Measurements from ENCODE around the gene KRTAP9-9. TPM values are rescaled to one million over a fixed set of nuclear protein-coding genes. Genes with fewer than 3 reads are reported as not detected.

KRTAP9-9 gene
- total RNA-seq, 1 experiment from 2014 or later = not detected

DNA sequence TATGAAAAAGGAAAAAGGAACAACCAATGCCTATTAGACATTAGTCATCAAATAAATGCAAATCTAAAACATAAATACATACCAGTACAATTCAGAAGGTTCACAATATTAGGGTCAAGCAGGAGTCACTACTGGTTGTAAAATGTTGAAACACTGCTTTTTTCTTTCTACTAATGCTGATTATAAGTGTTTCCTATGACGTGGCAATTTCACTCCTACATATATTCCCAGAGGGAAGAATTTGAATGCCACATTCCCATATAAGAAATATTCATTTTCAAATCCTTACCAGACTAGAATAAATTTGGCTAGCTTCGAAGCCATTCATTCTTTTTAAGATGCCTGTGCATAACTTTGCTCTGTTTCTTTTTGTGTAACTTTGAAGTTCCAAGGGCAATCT is 31.4 kb upstream of the KRTAP9-9 start:
- WGBS (ENCODE audit: extremely low coverage, insufficient read length, low lambda C conversion rate) = no CpG with 5 or more reads among the region's 2 CpGs

More for the DNA sequence above, 31.4 kb upstream of the KRTAP9-9 start:
- no peak overlapping the region for H4K5ac ChIP-seq (ENCODE audit: insufficient read length, low read depth, low read length)
- H3K4ac ChIP-seq (ENCODE audit: low read depth, low read length) = no peak overlapping the region
- DNase-seq = no peak
- no peak overlapping the region for H4K91ac ChIP-seq (ENCODE audit: insufficient read length, low read depth, low read length)
- Mint-ChIP-seq H3K36me3 (ENCODE audit: insufficient read depth in 1 of 3, low read depth in 3 of 3) (no peaks in the 10 kb centered on the region), H3K9me3 (peaks cover 3 to 4% of the 10 kb centered on the region in 2 experiments; a peak in 3 of 5 replicates), H3K27me3 (ENCODE audit: low read depth) (peaks cover 4% of the 10 kb centered on the region; the same call in 1 of the 2 replicates), H3K27ac (no peak overlapping the region), H3K4me3 (no peak overlapping the region), H3K4me1 (0 out of 4 replicates have a peak, but pooled peaks cover 0 to 5% of the 10 kb centered on the region in 2 experiments)
- H3K4me1 ChIP-seq (ENCODE audit: insufficient read depth, low read length) = no peaks in the 10 kb centered on the region
- H4K8ac ChIP-seq (replicated peaks; ENCODE audit: insufficient read length, low read depth, low read length) = no peak overlapping the region
- H3K4me2 ChIP-seq (ENCODE audit: insufficient read depth, insufficient read length, low read length) = no peak overlapping the region
- no peaks in the 10 kb centered on the region for H3K9me3 ChIP-seq (ENCODE audit: control insufficient read depth, low read depth, low read length)
- no peak overlapping the region for H2BK20ac ChIP-seq (ENCODE audit: low read depth, low read length, poor library complexity, severe bottlenecking)
- H2BK12ac ChIP-seq (ENCODE audit: insufficient read length, low read depth, low read length) = no peak overlapping the region
- H2BK5ac ChIP-seq (ENCODE audit: insufficient read length, low read length) = no peak overlapping the region
- H2BK15ac ChIP-seq (ENCODE audit: low read depth, low read length) = no peak overlapping the region
- H2AK5ac ChIP-seq (ENCODE audit: insufficient read length, low read length) = no peak overlapping the region
- H3T11ph ChIP-seq (ENCODE audit: low read length) = no peak overlapping the region
- H3K23me2 ChIP-seq (ENCODE audit: insufficient read length, low read depth, low read length, poor library complexity, severe bottlenecking) = no peaks in the 10 kb centered on the region
- H2BK120ac ChIP-seq (ENCODE audit: low read depth, low read length, poor library complexity, severe bottlenecking) = no peak overlapping the region
- H3K79me1 ChIP-seq (ENCODE audit: insufficient read depth, low read depth, low read length, poor library complexity, severe bottlenecking) = no peaks in the 10 kb centered on the region
- no peak overlapping the region for H3K23ac ChIP-seq (ENCODE audit: insufficient read length, low read depth, low read length)
- no peak overlapping the region for H3K18ac ChIP-seq (ENCODE audit: insufficient read length, low read depth, low read length)
- H3K79me2 ChIP-seq (ENCODE audit: insufficient read depth, low read length) = no peaks in the 10 kb centered on the region
- no peak overlapping the region for H2AFZ ChIP-seq (ENCODE audit: low read length)
- H3K56ac ChIP-seq (ENCODE audit: insufficient read length, low read depth, low read length) = no peak overlapping the region
- TF ChIP-seq, protein P1, sequence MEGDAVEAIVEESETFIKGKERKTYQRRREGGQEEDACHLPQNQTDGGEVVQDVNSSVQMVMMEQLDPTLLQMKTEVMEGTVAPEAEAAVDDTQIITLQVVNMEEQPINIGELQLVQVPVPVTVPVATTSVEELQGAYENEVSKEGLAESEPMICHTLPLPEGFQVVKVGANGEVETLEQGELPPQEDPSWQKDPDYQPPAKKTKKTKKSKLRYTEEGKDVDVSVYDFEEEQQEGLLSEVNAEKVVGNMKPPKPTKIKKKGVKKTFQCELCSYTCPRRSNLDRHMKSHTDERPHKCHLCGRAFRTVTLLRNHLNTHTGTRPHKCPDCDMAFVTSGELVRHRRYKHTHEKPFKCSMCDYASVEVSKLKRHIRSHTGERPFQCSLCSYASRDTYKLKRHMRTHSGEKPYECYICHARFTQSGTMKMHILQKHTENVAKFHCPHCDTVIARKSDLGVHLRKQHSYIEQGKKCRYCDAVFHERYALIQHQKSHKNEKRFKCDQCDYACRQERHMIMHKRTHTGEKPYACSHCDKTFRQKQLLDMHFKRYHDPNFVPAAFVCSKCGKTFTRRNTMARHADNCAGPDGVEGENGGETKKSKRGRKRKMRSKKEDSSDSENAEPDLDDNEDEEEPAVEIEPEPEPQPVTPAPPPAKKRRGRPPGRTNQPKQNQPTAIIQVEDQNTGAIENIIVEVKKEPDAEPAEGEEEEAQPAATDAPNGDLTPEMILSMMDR (conservative IDR thresholded peaks at IDR 0.05) = no peak
- H3K14ac ChIP-seq (ENCODE audit: insufficient read depth, low read length) = no peak overlapping the region
- H3K27me3 ChIP-seq (ENCODE audit: insufficient read depth, low read length) = no peaks in the 10 kb centered on the region
- no peak overlapping the region for H3K9ac ChIP-seq (ENCODE audit: extremely low read depth, insufficient read length, low read length)
- H4K20me1 ChIP-seq (ENCODE audit: control insufficient read depth, insufficient read depth, insufficient read length) = no peaks in the 10 kb centered on the region
- H3K27ac ChIP-seq (ENCODE audit: insufficient read length, low read depth, low read length) = no peak overlapping the region
